ENCODE measurements around the gene DHRS4L2.
"Not testable (repeated sequence)": the region's sequence is repeated elsewhere in the genome, so short reads cannot be mapped to it uniquely, and the experiment has no call there.

Gene DHRS4L2

DNA sequence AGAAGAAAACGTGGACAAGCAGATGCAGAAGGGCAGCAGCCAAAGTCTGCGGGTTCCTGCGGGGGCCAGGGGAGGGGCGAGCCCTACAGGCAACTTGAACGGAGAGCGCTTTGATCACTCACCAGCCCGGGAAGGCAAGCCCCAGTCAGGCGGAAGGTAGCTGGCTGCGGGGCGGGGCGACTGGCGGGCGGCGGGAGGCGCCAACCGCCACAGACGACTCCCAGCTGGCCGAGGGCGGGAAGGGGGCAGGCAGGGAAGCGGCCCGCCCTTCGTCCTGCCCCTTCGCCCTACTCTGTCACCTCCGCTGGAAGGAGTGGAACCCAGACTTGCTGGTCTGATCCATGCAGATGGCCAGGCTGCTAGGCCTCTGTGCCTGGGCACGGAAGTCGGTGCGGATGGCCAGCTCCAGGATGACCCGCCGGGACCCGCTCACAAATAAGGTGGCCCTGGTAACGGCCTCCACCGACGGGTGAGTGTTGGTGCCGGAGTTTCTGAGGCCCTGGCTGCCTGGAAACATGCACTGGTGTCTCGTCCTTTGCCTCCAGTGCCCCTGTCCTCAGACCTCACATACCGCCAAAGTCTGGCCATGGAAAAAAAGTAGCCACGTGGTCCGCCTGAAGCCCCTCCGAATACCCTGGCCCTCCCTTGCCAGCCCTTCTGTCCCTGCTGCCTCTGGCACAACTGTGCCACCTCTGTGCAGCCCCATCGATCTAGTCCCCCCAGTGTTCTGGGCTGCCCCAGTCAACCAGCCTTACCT is at the start of gene DHRS4L2:
Gene DHRS4L2 (plus strand): TSS at position 323 of the 757 bp plus-strand sequence. CDS start 19 bp downstream, at position 342.
- DNase-seq, result not testable (repeated sequence)

DNA sequence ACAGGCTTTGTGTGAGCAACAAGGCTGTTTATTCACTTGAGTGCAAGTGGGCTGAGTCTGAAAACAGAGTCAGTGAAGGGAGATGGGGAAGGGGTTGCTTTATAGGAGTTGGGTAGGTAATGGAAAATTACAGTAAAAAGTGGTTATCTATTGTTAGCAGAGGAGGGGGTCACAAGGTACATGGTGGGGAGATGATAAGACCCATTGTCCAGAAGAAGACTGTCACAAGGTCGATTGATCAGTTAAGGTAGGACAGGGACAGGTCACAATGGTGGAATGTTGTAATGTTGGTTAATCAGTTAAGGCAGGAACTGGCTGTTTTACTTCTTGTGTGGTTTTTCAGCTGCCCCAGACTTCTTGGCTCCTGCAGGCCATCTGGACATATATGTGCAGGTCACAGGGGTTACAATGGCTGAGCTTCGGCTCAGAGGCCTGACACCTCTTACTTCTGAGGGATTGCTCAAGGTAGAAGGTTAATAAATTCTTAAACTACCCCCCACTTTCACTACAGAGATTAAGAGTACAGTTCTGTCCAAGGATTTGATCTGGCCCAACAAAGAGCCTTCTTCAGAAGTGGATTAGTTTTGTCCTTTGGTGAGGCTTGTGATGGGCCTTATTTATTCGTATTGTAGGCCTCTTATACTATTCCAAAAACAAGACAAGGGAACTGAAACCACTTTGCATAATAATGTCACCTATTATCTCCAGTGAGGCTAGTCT is 49.0 kb upstream of the DHRS4L2 start:
- DNase-seq, result no peak

- DNase-seq, result no peak
These were observed 47.5 kb upstream of the DHRS4L2 start for GRCh38 chr14:23941230-23941629.

GRCh38 chr14:23941669-23942068 is 47.1 kb upstream of the DHRS4L2 start:
- no peak for DNase-seq

- DNase-seq, result no peak
These were observed 46.1 kb upstream of the DHRS4L2 start for GRCh38 chr14:23942587-23942986.

DNA sequence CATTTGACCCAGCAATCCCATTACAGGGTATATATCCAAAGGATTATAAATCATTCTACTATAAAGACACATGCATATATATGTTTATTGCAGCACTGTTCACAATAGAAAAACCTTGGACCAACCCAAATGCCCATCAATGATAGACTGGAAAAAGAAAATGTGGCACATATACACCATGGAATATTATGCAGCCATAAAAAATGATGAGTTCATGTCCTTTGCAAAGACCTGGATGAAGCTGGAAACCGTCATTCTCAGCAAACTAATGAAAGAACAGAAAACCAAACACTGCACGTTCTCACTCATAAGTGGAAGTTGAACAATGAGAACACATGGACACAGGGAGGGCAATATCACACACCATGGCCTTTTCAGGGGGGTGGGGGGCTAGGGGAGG is 39.7 kb upstream of the DHRS4L2 start:
- DNase-seq, result not testable (repeated sequence)

DNA sequence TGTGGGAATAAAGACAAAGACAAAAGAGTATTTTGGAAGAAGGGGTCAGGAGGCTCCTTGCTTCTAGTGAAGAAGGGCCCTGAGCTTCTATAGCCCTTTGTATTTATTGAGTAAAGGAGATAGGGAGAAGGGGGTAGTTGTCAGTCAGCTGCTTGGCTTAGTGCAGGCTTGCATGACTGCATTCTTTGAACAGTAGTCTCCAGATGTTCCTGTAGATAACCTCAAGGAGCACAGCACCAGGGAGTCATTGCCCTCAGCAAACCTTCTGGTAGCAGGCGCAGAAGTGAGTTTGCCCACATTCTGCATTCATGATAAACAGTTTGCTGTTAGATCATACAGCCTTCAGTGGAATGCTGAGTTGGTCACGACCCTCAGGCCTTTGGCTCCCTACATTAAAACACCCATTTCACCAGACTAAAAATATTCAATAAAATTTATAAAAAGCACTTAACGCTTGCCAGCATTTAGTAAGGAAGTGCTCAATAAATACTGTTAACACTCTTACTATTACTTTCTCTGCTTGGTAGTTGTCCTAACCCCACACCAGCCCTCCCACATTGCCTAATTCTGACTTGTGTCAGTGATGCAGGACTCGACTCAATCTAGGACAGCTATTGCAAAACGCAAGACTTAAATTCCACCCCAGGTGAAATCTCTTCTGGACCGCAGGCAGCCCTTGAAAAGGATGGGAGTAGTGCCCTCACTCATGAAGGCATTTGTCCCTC is 38.2 kb upstream of the DHRS4L2 start:
- DNase-seq, result no peak

DNA sequence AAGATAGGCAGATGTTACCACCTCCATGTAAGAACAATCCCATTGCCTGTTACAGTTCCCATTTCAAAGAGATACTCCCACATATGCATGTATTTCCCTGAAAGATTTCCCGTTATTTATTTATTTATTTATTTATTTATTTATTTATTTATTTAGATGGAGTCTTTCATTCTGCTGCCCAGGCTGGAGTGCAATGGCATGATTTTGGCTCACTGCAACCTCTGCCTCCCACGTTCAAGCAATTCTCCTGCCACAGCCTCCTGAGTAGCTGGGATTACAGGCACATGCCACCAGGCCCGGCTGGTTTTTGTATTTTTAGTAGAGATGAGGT is 37.6 kb upstream of the DHRS4L2 start:
- not testable (repeated sequence) for DNase-seq

- no peak for DNase-seq
These were observed 37.0 kb upstream of the DHRS4L2 start for GRCh38 chr14:23951590-23952201.

- DNase-seq, result not testable (repeated sequence)
These were observed 35.6 kb upstream of the DHRS4L2 start for GRCh38 chr14:23953116-23953463.

DNA sequence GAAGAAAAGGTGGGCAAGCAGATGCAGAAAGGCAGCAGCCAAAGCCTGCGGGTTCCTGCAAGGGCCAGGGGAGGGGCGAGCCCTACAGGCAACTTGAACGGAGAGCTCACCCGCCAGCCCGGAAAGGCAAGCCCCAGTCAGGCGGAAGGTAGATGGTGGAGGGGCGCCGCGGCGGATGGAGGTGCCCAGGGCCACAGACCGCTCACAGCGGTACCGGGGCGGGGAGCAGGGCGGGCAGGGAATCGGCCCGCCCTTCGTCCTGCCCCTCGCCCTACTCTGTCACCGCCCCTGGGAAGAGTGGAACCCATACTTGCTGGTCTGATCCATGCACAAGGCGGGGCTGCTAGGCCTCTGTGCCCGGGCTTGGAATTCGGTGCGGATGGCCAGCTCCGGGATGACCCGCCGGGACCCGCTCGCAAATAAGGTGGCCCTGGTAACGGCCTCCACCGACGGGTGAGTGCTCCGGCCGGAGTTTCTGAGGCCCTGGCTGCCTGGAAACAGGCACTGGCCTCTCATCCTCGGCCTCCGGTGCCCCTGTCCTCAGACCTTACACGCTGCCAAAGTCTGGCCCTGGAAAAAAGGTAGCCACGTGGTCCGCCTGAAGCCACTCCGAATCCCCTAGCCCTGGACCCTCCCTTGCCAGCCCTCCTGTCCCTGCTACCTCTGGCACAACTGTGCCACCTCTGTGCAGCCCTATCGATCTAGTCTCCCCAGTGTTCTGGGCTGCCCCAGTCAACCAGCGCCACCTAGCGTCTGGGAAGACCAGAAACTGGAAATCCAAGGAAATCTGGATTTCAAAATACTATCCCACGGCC is 35.1 kb upstream of the DHRS4L2 start, which contains the start of gene DHRS4:
Gene DHRS4 (plus strand): TSS at position 307 of the 815 bp plus-strand sequence. CDS start 19 bp downstream, at position 326.
- peak; percentile 74 to 87 for DNase-seq

GRCh38 chr14:23954279-23954614 is 34.5 kb upstream of the DHRS4L2 start:
- DNase-seq, result not testable (repeated sequence)

- DNase-seq, result peak; percentile 26 to 47
These were observed 33.8 kb upstream of the DHRS4L2 start for GRCh38 chr14:23954965-23955364.

DNA sequence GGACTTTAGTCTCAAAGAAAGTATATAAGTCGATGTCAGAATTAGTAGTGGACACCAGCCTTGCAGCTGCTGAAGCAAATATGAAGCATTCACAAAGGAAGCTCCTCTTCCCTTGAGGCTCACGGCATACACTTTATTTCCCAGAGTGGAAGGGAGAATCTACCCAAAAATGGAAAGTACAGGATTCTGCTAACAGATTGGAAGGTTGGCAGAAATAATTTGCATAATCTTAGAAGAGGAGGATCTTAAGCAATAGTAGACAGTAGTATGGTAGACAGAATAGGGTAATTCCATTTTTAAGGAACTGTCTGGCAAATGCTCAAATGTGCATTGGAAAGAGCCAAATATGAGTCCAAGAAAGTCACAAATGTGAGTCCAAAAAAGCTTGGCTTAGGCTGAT is 32.9 kb upstream of the DHRS4L2 start:
- DNase-seq, result not testable (repeated sequence)

- not testable (repeated sequence) for DNase-seq
These were observed 30.7 kb upstream of the DHRS4L2 start for GRCh38 chr14:23957913-23958569.

GRCh38 chr14:23960899-23961298 is 27.8 kb upstream of the DHRS4L2 start:
- DNase-seq, result not testable (repeated sequence)

DNA sequence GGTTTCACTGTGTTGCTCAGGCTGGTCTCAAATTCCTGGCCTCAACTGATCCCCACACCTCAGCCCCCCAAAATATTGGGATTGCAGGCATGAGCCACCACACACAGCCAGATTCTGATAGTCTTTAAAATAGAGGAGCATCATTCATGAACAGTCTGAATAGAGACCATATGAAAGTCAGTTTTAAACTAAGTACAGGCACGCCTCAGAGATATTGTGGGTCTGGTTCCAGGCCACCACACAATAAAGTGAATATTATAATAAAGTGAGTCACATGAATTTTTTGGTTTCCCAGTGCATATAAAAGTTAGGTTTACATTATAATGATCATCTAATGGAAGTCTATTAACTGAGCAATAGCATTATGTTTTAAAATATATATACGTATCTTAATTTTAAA is 27.0 kb upstream of the DHRS4L2 start:
- not testable (repeated sequence) for DNase-seq

DNA sequence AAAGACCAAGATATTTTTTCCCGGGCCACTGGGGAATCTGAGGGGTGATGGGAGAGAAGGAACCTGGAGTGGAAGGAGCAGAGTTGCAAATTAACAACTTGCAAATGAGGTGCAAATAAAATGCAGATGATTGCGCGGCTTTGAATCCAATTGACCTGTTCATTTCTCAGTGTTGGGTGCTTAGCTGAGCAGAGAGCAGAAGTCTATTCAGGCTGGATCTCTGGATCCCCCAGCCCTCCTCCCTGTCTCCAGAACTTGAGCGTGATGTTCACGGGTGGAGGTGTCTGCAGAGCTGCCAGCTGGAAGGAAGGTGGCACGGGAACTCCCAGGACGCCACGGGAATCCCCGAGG is 19.6 kb upstream of the DHRS4L2 start:
- DNase-seq, result not testable (repeated sequence)

DNA sequence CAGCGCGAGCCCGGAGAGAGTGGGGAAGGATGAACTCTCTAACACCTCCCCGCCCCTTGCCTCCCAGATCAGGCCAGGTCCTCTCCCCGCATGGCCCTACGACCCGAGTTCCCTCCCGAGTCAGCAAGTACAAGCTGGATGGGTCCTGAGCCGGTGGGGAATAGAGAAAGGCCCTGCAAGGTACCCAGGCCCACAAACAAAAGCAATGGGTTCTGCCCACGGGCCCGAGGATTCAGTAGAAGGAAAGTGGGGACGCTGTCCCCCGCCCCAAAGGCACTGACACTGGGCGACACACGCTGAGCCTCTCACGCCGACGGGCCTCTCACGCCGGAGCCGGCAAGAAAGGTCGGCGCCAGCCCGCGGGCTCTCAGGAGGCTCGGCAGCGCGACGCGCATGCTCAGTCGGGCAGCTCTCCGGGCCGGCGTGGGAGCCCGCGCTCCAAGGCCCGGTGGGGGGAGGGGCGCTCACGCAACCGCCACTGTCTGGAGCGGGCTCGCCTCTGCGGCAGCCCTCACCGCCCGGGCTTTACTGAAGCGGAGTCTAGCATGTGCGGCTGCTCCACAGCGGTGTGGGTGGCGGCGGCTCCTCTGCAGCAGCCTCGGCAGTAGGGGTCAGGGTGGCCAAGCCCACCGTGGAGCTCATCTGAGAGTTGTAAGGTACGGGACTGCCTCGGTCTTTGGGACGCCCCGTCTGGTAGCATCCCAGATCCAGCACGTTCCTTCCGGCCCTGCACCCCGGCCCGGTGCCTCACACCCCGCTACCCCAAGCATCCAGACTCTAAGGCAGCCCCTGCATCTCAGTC is 19.0 kb upstream of the DHRS4L2 start:
- not testable (repeated sequence) for DNase-seq

DNA sequence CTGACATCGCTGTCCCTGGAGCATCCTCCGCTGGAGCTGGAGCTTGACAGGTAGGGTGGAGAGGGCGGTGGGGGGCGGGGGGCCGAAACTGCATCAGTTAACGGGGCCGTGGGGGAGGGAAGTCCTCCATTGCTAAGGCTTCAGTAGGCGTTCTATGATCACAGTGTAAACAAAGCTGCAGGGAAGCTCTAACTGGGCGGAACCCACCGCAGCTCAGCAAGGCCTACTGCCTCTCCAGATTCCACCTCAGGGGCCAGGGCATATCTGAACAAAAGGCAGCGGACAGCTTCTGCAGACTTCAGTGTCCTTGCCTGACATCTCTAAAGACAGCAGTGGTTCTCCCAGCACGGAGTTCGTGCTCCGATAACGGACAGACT is 18.5 kb upstream of the DHRS4L2 start:
- not testable (repeated sequence) for DNase-seq

- not testable (repeated sequence) for DNase-seq
These were observed 15.6 kb upstream of the DHRS4L2 start for GRCh38 chr14:23973178-23973577.
